Regular cardiac myocyte (primary cell): Measurements from ENCODE around the gene S100A3. TPM values are rescaled to one million over a fixed set of nuclear protein-coding genes. Genes with fewer than 3 reads are reported as not detected.

ENCODE experiments used
- total RNA-seq: library from RNA; depleted of rRNA; stranded (reverse); fragments of >200 nt; gene quantifications from 2 replicates; pipeline ENCODE4 v1.2.3, GENCODE V29; 2014

Gene S100A3, protein sequence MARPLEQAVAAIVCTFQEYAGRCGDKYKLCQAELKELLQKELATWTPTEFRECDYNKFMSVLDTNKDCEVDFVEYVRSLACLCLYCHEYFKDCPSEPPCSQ
- 2.8 and 4.6 TPM in 2 replicates for total RNA-seq

DNA sequence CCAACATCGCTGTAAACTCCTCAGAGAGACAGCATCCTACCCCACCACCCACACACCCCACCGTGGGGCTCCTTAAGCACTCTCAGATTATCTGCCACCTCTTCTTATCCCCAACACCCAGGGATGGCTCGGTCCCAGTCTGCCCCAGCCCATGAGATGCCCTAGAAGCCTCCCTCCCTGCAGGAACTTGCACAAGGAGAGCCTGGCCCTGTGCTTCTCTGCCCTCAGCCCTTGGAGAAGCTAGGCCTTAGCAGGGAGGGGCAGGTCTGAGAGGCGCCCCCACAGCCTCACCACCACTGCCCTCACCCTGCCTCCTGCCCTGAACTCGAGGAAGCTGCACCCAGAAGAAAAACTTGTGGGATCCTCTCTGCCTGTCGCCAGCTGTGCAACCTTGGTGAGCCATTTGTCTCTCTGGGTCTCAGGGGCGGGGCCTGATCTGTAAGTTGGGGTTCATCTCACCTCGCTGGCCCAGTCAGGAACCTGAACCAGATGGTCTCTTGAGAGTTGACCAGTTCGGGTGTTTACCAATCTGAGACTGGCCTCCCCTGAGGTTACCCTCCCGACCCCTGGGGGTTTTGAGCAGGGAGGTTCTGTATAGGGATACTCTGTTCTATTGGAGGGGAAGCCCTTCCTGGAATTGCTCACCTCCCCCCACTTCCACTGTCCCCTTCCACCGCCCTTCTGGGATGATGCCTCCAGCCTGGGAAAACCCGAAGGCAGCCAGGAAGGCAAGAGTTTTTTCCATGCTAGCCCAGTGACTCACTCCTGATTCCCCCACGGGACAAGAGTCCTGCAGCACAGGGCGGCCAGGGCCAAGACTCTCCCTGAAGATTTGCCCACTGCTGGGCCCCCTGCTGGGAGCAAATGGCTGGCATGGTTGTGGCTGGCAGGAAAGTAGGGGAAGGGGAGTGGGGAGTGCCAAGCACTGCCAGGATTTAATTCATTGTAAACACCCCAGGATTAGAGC is at the start of gene S100A3:
S100A3 (minus strand) TSS at position 537 of the 967 bp plus-strand sequence. CDS start 773 bp downstream, outside the sequence.

DNA sequence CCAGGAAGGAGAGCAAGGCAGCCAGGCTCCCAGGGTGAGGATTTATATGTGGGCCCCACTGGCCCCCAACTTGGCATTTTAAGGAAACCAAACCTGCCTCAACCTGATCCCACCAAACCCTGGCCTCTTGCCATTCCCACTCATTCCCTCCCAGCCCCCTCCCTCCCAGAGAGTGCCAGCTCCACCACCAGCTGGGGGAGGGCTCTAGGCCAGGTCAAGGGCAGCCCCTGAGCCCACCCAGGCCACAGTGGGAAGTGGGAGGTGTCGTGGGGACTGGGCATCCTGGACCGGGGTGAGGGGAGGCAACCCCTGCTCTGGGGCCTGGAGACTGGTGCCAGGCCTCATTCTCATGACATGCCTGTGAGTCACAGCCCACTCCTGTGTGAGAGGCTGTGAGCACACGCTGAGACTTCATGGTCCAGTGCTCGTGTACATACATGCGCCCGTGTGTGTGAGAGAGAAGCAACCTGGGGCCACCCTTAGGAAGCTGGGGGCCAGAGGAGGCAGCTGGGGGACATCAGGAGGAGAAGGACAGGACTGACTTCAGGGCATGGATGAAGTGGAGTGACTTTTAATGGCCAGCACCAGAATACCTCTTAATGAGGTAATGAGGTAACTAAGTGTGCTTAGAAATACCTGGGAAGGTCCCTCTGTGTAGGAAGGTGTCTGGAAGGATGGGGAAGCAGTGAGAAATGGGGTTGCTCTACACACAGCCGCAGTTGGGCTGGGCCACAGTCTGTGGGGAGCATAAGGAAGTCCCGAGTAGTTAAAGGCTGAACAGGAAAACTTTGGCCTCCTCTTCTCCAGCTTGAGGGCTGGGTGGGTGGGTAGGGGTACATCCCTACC is 16.7 kb upstream of the S100A3 start, which contains the start of gene S100A2:
S100A2 (minus strand) TSS at position 316 of the 846 bp plus-strand sequence. CDS start 1,967 bp downstream, outside the sequence.

DNA sequence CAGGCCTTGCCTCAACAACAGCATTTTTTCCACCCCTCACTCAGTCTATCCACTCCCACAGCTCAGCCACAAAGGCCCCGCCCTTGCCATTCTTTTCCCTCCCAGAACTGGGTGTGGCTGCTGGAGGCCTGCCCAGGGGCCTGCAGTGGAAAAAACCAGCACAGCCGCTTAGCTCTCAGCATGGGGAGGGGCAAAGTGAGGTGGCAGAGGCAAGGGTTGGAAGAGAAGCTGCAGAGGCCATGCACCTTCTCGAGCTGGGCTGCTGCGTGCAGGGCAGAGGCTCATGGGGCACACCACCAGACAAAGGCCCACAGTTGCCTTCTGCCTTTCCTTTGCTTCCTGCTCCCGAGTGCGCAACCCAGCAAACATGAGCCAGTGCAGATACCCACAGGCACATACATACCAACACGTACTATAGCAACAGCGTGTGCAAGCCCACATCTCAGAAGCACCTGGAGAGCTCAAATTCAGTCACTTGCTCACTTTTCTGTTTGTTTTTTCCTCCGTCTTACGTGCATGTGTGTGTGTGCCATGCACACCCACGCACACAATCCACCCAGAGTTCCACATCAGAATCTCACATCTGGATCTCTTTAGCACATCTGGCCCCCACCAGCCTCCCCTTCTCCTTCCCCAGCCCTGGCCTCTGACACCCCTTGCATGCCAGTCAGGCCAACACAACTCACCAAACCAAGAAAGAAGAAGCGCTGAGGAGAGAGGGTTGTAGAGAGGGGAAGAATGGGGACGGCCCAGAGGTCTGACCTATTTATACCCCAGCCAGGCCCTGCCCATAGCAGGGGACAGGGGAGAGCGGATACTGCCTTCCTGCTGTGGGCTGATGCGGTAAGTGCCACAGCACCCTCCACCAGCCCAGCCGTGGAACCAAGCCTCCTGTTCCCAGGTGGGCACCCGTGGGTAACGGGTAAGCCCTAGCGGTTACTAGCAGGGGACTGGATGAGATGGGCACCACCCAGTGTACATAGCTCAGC is 3.7 kb downstream of the S100A3 start, which contains the start of gene S100A4:
S100A4 (minus strand) TSS at position 740 of the 989 bp plus-strand sequence. CDS start 1,012 bp downstream, outside the sequence.

DNA sequence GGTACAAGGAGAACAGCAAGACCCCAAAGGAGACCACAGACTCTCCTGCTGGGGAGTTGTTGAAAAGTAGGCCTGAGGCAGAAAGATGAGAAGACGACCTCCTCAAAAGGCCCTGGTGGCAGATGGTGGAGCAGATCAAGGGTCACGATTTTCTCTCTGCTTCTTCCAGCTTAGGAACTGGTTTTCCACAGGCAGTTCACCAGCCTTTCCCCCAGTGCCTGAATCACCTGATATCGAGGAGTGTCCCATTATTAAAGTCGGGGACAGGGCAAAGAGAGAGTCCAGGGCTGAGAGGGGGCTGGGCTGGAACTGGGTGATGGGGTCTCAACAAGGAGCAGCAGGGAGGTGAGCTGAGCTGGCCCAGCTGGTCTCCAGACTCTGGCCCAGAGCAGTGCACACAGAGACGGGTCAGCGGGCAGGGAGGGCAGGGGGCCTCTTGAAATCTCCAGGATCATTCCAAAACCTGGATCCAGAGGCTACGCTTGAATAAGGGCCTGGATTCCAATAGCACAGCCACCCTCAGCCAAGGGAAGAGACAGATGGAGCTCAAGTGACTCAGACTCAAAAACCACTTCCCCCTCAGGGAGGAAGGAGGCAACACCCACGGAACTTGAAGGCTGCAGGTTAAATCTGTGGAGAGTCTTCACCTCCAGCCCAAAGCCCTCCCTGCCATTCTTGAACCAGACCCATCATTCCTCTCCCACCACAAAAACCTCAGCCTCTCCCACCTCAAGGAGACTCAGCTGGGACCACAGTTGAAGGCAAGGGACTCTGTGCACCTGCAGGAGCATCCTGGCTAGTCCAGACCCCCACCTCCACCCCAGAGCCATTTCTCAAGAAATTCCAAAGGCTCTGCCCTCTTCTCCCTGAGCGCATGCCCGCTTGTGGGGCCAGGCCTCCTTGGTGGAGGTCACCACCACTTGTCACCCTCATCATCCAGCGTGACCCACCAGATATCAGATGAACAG is 8.4 kb downstream of the S100A3 start, which contains the start of gene S100A5:
S100A5 (minus strand) TSS at position 541 of the 968 bp plus-strand sequence. CDS start 743 bp downstream, outside the sequence.

DNA sequence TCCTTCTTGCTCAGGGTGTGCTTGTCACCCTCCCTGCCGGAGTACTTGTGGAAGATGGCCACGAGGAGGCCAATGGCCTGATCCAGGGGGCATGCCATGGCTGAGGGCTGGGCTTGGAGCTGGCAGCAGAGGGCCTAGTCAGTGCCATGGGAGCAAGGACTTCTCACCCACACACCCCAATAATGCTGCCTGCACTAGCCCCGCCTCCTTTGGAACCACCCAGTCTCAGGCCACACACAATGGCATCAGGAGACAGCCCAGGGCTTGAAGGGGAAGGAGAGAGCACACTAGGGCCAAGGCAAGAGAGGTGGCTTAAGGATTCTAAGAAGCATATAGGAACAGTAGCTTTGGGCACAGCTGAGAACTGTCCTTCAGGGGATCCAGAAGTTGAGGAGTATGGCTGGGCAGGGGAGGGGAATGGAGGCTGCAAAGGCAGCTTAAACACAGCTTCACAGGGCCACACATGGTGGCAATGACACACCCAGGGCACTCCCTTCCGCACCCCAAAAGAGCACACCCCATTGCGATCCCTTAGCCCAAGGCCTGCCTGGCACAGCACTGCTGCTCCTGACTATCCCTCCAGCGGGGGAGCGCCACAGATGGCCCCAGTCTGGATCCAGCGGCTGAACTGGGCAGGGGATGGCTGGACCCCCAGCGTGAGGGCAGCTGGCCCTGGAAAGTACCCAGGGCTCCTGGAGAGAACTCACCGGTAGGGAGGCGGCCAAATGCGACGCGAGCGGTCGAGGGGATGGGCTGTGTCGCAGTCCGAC is 13.6 kb downstream of the S100A3 start, which contains the start of gene S100A6:
S100A6 (minus strand) TSS at position 750 of the 770 bp plus-strand sequence; CDS start at position 98, 652 bp downstream.

Other genes with a start within 250 kb of the S100A3 start
- not detected in 2 replicates for gene PGLYRP3, start 236.3 kb downstream of the S100A3 start, total RNA-seq
- not detected in 2 replicates for gene PGLYRP4, start 200.4 kb downstream of the S100A3 start, total RNA-seq
- gene S100A9, start 191.4 kb downstream of the S100A3 start, total RNA-seq: not detected in 2 replicates
- not detected in 2 replicates for gene S100A12, start 173.6 kb downstream of the S100A3 start, total RNA-seq
- gene S100A8, start 158.2 kb downstream of the S100A3 start, total RNA-seq: not detected in 2 replicates
- gene S100A7A, start 132.7 kb downstream of the S100A3 start, total RNA-seq: not detected in 2 replicates
- gene S100A7, start 88.6 kb downstream of the S100A3 start, total RNA-seq: not detected in 2 replicates
- 607 and 730 TPM in 2 replicates for gene S100A6, start 13.3 kb downstream of the S100A3 start, total RNA-seq
- not detected in 2 replicates for gene S100A5, start 8.3 kb downstream of the S100A3 start, total RNA-seq
- 30.4 and 70.7 TPM in 2 replicates for gene S100A4, start 3.5 kb downstream of the S100A3 start, total RNA-seq
- gene S100A2, start 16.6 kb upstream of the S100A3 start, total RNA-seq: 0.85 and 2.5 TPM in 2 replicates
- 126 and 297 TPM in 2 replicates for gene S100A16, start 63.9 kb upstream of the S100A3 start, total RNA-seq
- 0.19 TPM in 1 of 2 replicates, not detected in the other for gene S100A14, start 67.1 kb upstream of the S100A3 start, total RNA-seq
- 97.2 and 98.0 TPM in 2 replicates for gene S100A13, start 78.2 kb upstream of the S100A3 start, total RNA-seq
- gene S100A1, start 79.2 kb upstream of the S100A3 start, total RNA-seq: not detected in 2 replicates
- gene CHTOP, start 84.8 kb upstream of the S100A3 start, total RNA-seq: 24.2 and 38.3 TPM in 2 replicates
- 61.7 and 69.8 TPM in 2 replicates for gene SNAPIN, start 109.4 kb upstream of the S100A3 start, total RNA-seq
- 151 and 266 TPM in 2 replicates for gene ILF2, start 121.7 kb upstream of the S100A3 start, total RNA-seq
- gene NPR1, start 129.4 kb upstream of the S100A3 start, total RNA-seq: 0.19 and 0.85 TPM in 2 replicates
- 26.5 and 29.7 TPM in 2 replicates for gene INTS3, start 178.8 kb upstream of the S100A3 start, total RNA-seq
- gene SLC27A3, start 226.1 kb upstream of the S100A3 start, total RNA-seq: 6.1 and 8.5 TPM in 2 replicates